Measurements from ENCODE around the gene LRRC26.
A peak's percentile ranks its signal among the peaks of the same experiment; 100 is the strongest.

The LRRC26 gene

GRCh38 chr9:137169896-137170358 is at the start of gene LRRC26:
TSS of gene LRRC26 (minus strand) at chr9:137170051. CDS start at chr9:137169943, 108 bp downstream.
- H3K9me2 ChIP-seq (replicated peaks; ENCODE audit: control insufficient read depth, low read length) = no peaks in the 10 kb centered on the region
- H3K27me3 ChIP-seq (ENCODE audit: control insufficient read depth, low read length) = peaks cover 45% of the 10 kb centered on the region
- no peaks in the 10 kb centered on the region for H3F3A ChIP-seq (ENCODE audit: control insufficient read depth, insufficient read depth)
- no peak within 1 kb of the TSS; the same call in 1 of the 2 replicates for H3K4me3 ChIP-seq (ENCODE audit: low read length)
- no peaks in the 10 kb centered on the region for H4K20me1 ChIP-seq (ENCODE audit: control insufficient read depth, insufficient read depth, low read depth, low read length)
- H3K4me1 ChIP-seq (ENCODE audit: control insufficient read depth, low read length) = peaks cover 30% of the 10 kb centered on the region
- H3K36me3 ChIP-seq (ENCODE audit: control insufficient read depth, low read length) = no peaks in the 10 kb centered on the region
- no peaks in the 10 kb centered on the region for H3K9me3 ChIP-seq (ENCODE audit: control insufficient read depth, insufficient read depth, low read length)
- H3K79me2 ChIP-seq (ENCODE audit: control insufficient read depth, low read length) = no peaks in the 10 kb centered on the region
- peak within 1 kb of the TSS; percentile 19; the same call in 1 of the 2 replicates for H3K4me2 ChIP-seq (ENCODE audit: low read length)
- TF ChIP-seq CTCF (IDR thresholded peaks at IDR 0.05; ENCODE audit: low read depth, low read length, poor library complexity, severe bottlenecking) (no peak), EZH2phosphoT487 (IDR thresholded peaks at IDR 0.05; ENCODE audit: borderline replicate concordance, low read length) (no peak)
- H3K27ac ChIP-seq (ENCODE audit: low read depth, low read length) = no peak within 1 kb of the TSS

- no peak overlapping the region for H3K4me2 ChIP-seq (ENCODE audit: low read length)
- H3K27ac ChIP-seq (ENCODE audit: low read depth, low read length) = no peak overlapping the region
Observed at GRCh38 chr9:137218754-137219271, 49.0 kb upstream of the LRRC26 start.

GRCh38 chr9:137218212-137218753 is 48.4 kb upstream of the LRRC26 start:
- H3K79me2 ChIP-seq (ENCODE audit: control insufficient read depth, low read length) = no peaks in the 10 kb centered on the region
- no peaks in the 10 kb centered on the region for H3K9me2 ChIP-seq (replicated peaks; ENCODE audit: control insufficient read depth, low read length)
- TF ChIP-seq CTCF (IDR thresholded peaks at IDR 0.05; ENCODE audit: low read depth, low read length, poor library complexity, severe bottlenecking) (no peak), EZH2phosphoT487 (IDR thresholded peaks at IDR 0.05; ENCODE audit: borderline replicate concordance, low read length) (no peak)
- no peak overlapping the region for H3K4me2 ChIP-seq (ENCODE audit: low read length)
- no peaks in the 10 kb centered on the region for H3K9me3 ChIP-seq (ENCODE audit: control insufficient read depth, insufficient read depth, low read length)
- no peak overlapping the region for H3K27ac ChIP-seq (ENCODE audit: low read depth, low read length)
- no peaks in the 10 kb centered on the region for H3K27me3 ChIP-seq (ENCODE audit: control insufficient read depth, low read length)
- H3F3A ChIP-seq (ENCODE audit: control insufficient read depth, insufficient read depth) = no peaks in the 10 kb centered on the region; the same call in 1 of the 2 replicates
- no peaks in the 10 kb centered on the region for H4K20me1 ChIP-seq (ENCODE audit: control insufficient read depth, insufficient read depth, low read depth, low read length)
- peaks cover 25% of the 10 kb centered on the region for H3K36me3 ChIP-seq (ENCODE audit: control insufficient read depth, low read length)
- no peak overlapping the region for H3K4me3 ChIP-seq (ENCODE audit: low read length)
- H3K4me1 ChIP-seq (ENCODE audit: control insufficient read depth, low read length) = peaks cover 10% of the 10 kb centered on the region

More at GRCh38 chr9:137218754-137219271, 49.0 kb upstream of the LRRC26 start:
- peaks cover 2% of the 10 kb centered on the region for H3K79me2 ChIP-seq (ENCODE audit: control insufficient read depth, low read length)
- H4K20me1 ChIP-seq (ENCODE audit: control insufficient read depth, insufficient read depth, low read depth, low read length) = no peaks in the 10 kb centered on the region
- peaks cover 25% of the 10 kb centered on the region for H3K36me3 ChIP-seq (ENCODE audit: control insufficient read depth, low read length)
- H3K9me3 ChIP-seq (ENCODE audit: control insufficient read depth, insufficient read depth, low read length) = no peaks in the 10 kb centered on the region
- TF ChIP-seq EZH2phosphoT487 (IDR thresholded peaks at IDR 0.05; ENCODE audit: borderline replicate concordance, low read length) = no peak
- TF ChIP-seq CTCF (IDR thresholded peaks at IDR 0.05; ENCODE audit: low read depth, low read length, poor library complexity, severe bottlenecking) = no peak
- no peaks in the 10 kb centered on the region for H3K27me3 ChIP-seq (ENCODE audit: control insufficient read depth, low read length)
- no peaks in the 10 kb centered on the region; the same call in 1 of the 2 replicates for H3F3A ChIP-seq (ENCODE audit: control insufficient read depth, insufficient read depth)
- no peak overlapping the region for H3K4me3 ChIP-seq (ENCODE audit: low read length)
- H3K4me1 ChIP-seq (ENCODE audit: control insufficient read depth, low read length) = peaks cover 10% of the 10 kb centered on the region
- H3K9me2 ChIP-seq (replicated peaks; ENCODE audit: control insufficient read depth, low read length) = no peaks in the 10 kb centered on the region

All from DOHH2 (cell line).